ENCODE measurements around the gene COL23A1.
"Not testable (repeated sequence)": the region's sequence is repeated elsewhere in the genome, so short reads cannot be mapped to it uniquely, and the experiment has no call there.

COL23A1 gene

GRCh38 chr5:178240341-178240741, 349.9 kb downstream of the COL23A1 start:
- in situ Hi-C loops (cut with MboI; ENCODE audit: low pct_unique_long_range_greater_than_20kb, low sequenced_read_pairs): no loop called here
- peak; percentile 24 for DNase-seq

DNA sequence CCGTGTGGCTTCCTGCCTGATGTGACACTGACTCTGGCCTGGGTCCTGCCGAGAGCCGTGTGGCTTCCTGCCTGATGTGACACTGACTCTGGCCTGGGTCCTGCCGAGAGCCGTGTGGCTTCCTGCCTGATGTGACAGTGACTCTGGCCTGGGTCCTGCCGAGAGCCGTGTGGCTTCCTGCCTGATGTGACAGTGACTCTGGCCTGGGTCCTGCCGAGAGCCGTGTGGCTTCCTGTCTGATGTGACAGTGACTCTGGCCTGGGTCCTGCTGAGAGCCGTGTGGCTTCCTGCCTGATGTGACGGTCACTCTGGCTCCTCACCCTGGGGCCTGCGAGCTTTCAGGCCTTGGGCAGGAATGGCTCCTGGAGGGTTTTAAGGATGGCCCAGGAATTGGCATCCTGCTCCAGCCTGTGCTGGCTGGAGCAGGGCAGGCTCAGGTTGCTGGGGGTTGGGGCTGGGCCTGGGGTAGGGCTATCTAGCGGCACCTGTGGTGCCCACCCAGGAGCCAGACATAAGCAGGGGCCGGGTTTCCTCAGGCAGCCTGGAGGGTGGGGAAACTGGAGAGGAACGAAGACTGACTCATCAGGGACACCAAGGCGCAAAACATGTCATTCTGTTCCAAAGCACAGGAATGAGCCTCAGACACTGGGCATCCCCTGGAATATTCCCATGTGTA, 350.4 kb downstream of the COL23A1 start:
- in situ Hi-C loops (cut with MboI; ENCODE audit: low pct_unique_long_range_greater_than_20kb, low sequenced_read_pairs); DNase-seq: not testable (repeated sequence)

DNA sequence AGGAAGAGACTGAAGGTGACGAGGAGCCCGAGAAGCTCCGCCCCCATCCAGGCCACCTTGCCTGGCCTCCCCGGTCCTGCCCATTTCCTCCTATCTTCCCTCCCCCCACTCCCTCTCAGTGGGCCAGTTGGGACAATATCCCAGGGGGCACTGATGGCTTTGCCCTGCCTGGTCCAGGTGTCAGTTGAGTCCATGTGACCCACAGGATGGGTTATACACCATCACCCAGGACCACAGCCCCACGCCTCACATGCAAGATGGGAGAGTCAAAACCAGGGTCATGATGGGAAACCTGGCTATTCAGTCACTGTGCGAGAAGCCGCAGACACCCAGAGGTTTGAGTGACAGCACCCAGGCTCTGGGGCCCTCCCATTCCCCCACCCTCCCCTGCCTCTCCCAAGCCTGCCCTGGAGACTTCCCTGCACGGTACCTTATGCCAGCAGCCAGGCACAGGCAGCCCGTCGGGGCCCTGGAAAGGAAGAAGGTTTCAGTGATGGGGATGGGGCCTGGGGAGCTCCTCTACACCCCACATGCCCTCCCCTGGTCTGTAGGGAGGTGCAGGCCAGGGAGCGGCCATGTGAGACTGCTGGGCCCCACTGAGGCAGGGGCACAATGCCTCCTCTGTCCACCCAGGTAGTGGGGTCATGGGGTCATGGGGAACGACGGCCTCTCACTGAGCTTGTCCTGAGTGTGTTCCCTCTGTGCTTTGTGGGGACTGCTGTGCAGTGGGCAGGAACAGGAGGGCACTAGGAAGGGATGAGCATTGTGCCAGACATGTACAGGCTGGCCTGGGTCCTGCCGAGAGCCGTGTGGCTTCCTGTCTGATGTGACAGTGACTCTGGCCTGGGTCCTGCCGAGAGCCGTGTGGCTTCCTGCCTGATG, 351.2 kb downstream of the COL23A1 start:
- in situ Hi-C loops (cut with MboI; ENCODE audit: low pct_unique_long_range_greater_than_20kb, low sequenced_read_pairs): no loop called here
- no peak for DNase-seq

- no peak for DNase-seq
- in situ Hi-C loops (cut with MboI; ENCODE audit: low pct_unique_long_range_greater_than_20kb, low sequenced_read_pairs): no loop called here
These were observed 351.9 kb downstream of the COL23A1 start for GRCh38 chr5:178238313-178238635.

DNA sequence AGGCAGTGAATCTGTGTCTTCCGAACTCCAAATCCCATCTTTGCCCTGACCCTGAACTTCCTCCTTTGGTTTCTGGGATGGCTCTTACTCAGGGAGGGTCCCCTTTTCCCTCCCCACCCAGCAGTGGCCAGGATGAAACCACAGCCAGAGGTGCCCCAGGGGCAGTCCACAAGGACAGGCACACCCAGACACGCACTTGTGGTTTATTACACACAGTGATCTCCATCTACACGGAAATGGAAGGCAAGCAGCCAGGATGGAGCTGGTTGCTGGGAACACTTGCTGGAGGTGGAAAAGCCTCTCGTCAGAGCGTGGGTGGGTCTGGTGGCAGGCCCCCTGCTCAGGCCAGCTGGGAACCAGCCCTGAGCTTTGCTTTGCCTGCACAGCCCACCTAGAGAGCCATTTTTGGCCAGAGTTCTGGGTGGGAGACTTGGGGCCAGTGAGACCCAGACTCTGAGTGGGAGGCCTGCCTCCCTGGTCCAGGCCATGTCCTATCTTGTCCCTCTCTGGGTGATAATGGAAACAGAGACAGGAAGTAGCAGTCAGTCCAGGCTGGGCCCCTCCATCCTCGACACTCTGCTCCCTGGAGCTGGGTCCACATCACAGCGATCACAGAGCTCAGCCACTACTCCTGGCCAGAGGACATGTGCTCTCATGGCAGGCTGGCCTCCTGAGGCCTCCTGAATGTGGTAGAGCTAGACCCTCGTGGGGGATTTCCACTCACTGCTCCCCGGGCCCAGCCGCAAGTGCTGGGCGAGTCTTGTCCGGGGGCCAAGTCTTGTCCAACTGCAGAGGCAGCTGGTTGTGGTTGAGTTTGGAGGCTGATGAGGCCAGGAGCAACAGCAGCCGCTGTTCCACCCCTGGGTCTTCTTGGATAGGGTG, 352.5 kb downstream of the COL23A1 start:
- DNase-seq: peak; percentile 76
- in situ Hi-C loops (cut with MboI; ENCODE audit: low pct_unique_long_range_greater_than_20kb, low sequenced_read_pairs): no loop called here

GRCh38 chr5:178236679-178237078, 353.5 kb downstream of the COL23A1 start:
- in situ Hi-C loops (cut with MboI; ENCODE audit: low pct_unique_long_range_greater_than_20kb, low sequenced_read_pairs): no loop called here
- no peak for DNase-seq

- in situ Hi-C loops (cut with MboI; ENCODE audit: low pct_unique_long_range_greater_than_20kb, low sequenced_read_pairs): no loop called here
- DNase-seq: no peak
These were observed 354.1 kb downstream of the COL23A1 start for GRCh38 chr5:178236126-178236525.

DNA sequence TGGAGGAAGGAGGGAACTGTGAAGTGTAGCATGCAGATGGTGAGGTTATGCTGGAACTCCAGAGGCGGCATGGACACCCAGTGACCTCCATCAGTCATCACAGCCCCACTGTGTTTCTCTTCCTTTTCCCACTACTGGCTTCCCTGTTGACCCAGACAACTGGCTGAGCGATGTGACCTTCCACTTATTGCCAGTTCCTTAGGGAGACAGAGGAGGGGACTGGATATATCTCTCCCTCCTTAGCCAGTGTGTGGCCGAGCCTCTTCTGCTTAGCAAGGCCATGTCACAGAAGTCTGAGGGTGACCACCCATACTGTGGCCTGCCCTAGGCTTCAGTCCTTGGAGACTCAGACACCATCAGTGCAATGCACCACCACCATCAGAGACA, 354.6 kb downstream of the COL23A1 start:
- DNase-seq: no peak
- in situ Hi-C loops (cut with MboI; ENCODE audit: low pct_unique_long_range_greater_than_20kb, low sequenced_read_pairs): no loop called here

DNA sequence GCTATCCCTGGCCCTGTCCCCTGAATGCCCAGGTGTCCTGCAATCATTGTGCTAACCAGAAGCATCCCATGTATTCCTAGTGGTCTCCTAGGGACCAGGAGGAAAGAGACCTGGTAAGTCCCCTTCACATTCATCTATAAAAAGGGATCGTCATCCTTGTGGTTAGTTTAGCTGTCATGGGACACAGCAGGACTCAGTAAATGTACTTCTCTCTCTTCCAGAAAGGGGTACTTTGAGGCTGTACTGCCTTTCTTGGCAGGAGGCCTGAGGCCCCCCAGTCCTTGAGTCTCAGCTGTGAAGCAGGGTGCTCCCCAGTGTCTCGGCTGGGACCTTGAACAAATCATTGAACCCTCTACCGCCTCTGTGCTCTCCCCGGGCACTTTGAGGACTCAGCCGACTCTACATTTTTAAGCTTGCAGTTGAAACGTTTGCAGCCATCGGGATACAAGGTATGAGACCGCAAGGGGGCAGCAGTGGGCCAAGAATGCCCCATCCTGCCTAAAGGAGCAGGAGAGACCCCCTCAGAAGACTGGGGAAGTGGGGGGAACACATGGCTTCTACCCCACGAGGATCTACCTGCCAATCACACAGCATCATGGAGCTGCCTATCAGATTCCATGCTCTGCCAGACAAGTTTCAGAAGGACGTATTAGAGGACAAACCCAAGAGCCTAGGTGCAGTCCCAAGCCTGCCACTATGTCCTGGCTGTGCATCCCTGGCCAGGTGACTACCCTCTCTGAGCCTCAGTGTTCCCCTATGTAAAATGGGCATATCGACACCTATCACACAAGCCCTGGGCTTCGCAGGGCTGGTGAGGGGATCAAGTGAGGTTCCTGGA, 355.2 kb downstream of the COL23A1 start:
- DNase-seq: peak; percentile 92
- in situ Hi-C loops (cut with MboI; ENCODE audit: low pct_unique_long_range_greater_than_20kb, low sequenced_read_pairs): no loop called here

DNA sequence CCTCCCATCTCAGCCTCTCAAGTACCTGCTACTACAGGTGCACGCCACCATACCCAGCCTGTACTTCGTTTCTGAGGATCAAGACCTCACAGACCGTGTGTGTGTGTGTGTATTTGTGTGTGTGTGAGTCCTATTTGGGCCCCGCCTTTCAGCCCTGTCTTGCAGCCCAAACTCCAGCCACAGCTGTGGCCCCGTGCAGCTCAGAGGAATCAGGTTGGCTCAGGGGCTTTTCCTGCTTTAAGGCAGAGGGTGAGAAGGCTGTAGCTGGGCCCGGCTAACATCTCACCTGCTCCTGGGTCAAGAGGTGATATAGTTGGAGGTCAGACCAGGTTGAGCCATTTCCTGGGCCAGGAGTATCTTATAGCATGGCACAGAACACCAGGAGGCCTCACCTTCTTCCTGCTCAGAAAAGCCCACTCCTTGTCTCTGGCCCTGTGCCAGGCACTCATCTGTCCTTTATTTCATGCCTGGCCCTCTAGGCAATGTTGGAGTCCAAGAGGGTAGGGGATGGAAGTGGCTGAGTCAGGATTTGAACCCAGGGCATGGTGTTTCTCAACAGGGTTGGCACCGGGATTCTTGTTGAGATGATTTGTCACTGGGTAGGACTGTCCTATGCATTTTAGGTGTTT, 356.0 kb downstream of the COL23A1 start:
- in situ Hi-C loops (cut with MboI; ENCODE audit: low pct_unique_long_range_greater_than_20kb, low sequenced_read_pairs): no loop called here
- no peak for DNase-seq

DNA sequence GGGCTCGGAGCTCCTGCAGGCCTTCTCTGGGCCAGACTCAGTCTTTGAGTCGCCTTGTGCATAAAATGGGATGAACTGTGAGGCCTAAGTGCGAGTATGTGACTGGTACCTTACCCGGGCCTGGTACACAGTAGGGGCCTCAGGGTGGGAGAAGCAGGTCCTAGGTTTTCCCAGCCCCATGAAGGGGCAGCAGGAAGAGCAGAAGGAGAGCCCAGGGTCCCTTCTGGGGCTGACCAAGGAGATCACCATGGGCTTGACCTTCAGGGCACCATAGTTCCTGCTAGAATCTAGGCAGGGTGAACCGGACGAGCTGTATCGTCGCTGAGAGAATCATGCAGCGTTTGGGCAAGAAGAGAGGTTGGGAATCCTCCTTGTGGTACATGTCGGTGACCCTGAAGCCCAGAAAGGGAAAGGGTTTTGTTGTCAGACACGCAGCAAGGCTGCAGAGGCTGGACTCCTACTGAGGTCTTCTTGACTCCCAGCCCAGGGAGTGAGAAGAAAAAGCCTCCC, 357.2 kb downstream of the COL23A1 start:
- in situ Hi-C loops (cut with MboI; ENCODE audit: low pct_unique_long_range_greater_than_20kb, low sequenced_read_pairs): no loop called here
- DNase-seq: no peak

- DNase-seq: peak; percentile 66
- in situ Hi-C loops (cut with MboI; ENCODE audit: low pct_unique_long_range_greater_than_20kb, low sequenced_read_pairs): no loop called here
These were observed 357.9 kb downstream of the COL23A1 start, which contains the start of gene PHYKPL for GRCh38 chr5:178232124-178232919. PHYKPL (minus strand) TSS chr5:178232802; CDS start chr5:178232550, 252 bp downstream.

- DNase-seq: no peak
- in situ Hi-C loops (cut with MboI; ENCODE audit: low pct_unique_long_range_greater_than_20kb, low sequenced_read_pairs): no loop called here
These were observed 358.6 kb downstream of the COL23A1 start for GRCh38 chr5:178231539-178232123.

DNA sequence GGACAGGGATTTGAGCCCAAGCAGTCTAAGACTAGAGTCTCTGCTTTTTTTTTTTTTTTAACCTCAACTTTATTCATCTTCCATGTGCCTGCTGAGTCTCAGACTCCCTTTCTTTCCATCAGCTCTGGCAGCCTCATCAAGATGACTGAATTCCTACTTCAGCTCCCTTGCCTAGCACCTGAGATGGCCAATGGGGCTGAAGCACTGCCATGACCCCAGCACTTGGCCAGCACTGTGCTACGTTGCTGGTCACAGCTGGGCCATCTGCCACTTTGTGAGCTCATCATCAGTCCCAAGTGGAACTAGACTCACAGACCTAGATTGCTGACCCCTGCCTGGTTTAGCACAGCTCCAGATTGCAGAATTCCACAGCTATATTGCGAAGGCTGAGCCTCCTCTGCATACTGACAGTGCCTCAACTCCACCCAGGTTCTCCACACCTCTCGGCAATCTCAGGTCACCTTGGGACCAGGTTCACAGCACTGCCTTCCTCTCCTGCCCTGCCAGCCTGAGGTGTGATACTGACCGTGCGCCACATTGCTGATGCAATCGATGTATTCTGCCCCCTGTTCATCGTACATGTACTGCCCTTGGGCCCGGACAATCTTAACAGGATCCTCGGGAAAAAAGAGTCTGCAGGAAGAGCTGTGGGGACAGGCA, 359.2 kb downstream of the COL23A1 start:
- DNase-seq: no peak

DNA sequence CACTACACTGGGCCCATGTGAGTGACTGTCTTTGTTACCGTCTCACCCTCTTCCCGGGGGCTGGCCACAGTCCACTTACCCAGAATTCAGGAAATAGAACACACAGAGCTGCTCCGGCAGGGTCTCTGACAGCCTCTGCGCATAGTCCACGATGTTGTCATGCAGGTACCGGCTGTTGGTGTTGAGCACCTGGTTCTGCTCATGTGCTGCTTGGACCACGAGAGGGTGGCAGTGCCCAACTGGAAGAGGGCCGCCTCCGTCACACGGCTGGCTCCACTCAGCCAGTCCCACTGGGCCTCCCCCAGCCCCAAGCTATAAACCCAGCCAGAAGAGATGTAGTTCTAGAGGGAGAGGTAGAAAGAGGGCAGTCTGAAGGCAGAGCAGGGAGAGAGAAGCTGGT, 360.3 kb downstream of the COL23A1 start:
- no peak for DNase-seq
- in situ Hi-C loops (cut with MboI; ENCODE audit: low pct_unique_long_range_greater_than_20kb, low sequenced_read_pairs): no loop called here

More for the DNA sequence above, 359.2 kb downstream of the COL23A1 start:
- in situ Hi-C loops (cut with MboI; ENCODE audit: low pct_unique_long_range_greater_than_20kb, low sequenced_read_pairs): no loop called here

GRCh38 chr5:178229111-178229510, 361.1 kb downstream of the COL23A1 start:
- in situ Hi-C loops (cut with MboI; ENCODE audit: low pct_unique_long_range_greater_than_20kb, low sequenced_read_pairs); DNase-seq: not testable (repeated sequence)

DNA sequence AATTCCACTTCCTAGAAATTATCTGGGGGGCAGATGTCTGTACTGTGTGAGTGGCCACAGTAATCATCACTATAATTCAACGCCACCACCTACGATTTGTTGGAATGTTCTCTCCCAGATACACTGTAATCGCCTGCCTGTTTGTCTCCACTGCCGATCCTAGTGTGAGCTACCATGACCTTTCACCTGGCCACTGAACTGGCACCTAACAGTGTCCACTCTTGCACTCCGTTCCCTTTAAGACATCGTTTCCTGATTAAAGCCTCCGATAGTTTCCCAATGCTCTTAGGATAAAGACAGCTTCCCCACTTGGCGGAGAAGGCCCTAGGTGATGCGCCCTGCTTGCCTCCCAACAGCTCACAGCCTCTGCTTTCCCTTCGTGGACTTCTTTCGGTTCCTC, 361.6 kb downstream of the COL23A1 start:
- in situ Hi-C loops (cut with MboI; ENCODE audit: low pct_unique_long_range_greater_than_20kb, low sequenced_read_pairs): no loop called here
- no peak for DNase-seq

Measured in KBM-7 (cell line).